ENCODE measurements around the gene AGO3.

- TF ChIP-seq CTCF (IDR thresholded peaks at IDR 0.05; ENCODE audit: low read length), result no peak
- TF ChIP-seq EZH2 (IDR thresholded peaks at IDR 0.05; ENCODE audit: borderline replicate concordance, low read length), result no peak
Observed at GRCh38 chr1:35894183-35894582, 36.7 kb upstream of the AGO3 start.
